ENCODE measurements around the gene FADS6.

The FADS6 gene

DNA sequence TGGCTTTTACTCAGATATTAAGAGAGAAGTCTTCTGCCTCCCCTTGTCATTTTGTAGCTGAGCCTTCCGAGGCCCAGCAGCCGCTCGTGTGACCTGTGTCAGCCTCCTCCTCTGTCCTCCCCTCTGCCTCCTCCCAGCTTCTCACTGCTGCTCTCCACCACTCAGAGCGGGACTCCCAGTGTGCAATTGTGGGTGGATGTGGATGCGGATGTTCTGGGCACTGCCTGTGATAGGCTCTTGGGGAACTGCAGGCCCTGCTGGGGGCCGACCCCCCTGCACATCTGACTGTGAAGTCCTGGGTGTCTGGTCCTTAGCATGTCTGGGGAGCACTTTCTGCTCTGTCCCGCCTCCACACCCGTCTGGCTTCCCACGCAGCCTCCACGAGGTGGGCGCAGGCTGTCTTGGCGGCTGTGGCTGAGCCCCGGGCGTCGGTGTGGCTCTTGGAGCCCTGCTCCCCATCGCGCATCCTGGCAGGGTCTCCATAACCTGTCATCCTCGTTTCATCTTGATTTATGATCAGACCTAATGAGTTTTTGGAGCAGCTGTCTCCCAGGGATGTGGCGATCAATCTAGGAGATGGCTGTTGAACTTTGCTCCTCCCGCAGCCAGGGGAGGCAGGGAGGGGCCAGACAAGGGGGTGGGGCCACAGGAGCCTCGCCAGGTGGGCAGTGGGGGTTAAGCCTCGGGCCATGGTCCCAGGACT lies 61.8 kb downstream of the FADS6 start:
- DNase-seq (ENCODE audit: low read depth in 3 of 3) = no peak

DNA sequence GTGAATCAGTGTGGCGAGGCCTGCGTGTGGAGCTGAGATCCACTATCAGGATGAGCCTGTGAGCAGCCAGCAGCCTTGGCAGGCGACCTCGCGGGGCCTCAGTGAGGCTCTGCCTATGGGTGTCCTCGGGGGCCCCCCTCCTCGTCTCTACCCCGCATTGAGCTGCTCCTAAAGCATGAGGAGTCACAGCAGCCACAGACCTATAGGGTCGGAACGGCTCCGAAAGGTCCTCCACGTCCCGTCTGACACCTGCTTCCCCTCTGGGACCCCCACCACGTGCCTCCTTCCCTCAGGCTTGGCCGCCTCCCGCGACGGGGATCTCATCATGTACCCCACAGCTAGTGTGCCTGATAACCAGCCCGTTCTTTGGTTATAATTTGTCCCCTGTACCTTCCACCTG lies 62.6 kb downstream of the FADS6 start:
- DNase-seq (ENCODE audit: low read depth in 3 of 3) = no peak

DNA sequence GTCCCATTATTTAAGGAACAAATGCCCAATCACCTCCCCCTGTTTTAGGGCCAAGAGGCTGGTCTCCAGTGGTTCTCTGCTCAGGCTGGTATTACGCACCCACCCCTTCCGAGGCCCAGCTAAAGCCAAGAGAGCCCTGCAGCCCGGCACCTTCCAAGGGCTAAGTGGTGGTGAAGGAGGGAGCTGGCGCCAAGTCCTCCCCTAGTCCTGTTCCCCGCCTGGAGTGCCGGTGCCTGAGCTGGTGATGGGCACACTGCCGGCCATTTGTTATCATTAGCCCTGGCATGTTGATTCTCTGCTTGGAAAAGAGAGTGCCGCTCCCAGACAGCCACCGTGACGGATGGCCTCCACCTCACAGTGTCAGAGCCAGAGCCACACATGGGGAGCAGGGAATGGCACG lies 65.6 kb downstream of the FADS6 start:
- no peak for DNase-seq (ENCODE audit: low read depth in 3 of 3)
